Urothelium cell line (cell line): ENCODE data around the gene GRID1.

ENCODE experiments used
- DNase-seq: peaks from one replicate; pipeline ENCODE4 v3.0.0; 2011; ENCODE audit warnings: low spot score, mixed read lengths
- FAIRE-seq: peaks from 2 replicates; lab custom pipeline; 2011; peaks lifted over from hg19 to GRCh38; lab: Jason Lieb, UNC

GRID1 gene

DNA sequence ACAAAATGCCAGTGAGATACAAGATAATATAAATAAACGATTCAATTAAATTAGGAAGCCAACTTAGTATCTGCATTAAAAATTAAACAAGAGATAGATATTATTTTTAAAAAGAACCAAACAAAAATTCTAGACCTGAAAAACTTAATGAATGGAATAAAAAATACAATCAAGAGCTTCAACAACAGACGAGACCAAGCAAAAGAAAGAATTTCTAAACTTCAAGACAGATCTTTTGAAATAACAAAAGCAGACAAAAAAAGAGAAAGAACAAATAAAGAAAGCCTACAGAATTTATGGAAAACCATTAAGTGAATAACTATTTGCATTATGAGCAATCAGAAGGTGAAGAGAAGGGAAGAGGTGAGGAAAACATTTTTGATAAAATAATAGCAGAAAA, 555.2 kb downstream of the GRID1 start:
- no peak for FAIRE-seq

DNA sequence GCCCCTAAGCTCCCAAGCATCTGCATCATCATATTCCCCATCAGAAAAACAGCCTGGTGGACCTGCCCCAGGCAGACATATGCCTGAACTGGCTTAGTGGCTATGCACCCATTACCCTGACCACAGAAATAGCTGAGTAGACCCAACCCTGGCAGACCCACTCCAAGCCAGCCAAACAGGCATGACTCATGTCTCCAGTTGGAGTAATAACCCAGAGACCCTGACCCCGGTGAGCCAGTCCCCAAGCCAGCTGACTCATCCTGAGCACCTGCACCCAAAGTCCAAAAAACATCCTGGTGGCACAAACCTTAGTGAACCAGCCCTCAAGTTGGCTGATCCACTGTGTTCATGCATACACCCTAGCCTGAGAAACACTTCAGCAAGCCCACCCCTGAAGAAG, 555.9 kb downstream of the GRID1 start:
- no peak for FAIRE-seq
- DNase-seq, result no peak

More for the DNA sequence above, 555.2 kb downstream of the GRID1 start:
- no peak for DNase-seq

DNA sequence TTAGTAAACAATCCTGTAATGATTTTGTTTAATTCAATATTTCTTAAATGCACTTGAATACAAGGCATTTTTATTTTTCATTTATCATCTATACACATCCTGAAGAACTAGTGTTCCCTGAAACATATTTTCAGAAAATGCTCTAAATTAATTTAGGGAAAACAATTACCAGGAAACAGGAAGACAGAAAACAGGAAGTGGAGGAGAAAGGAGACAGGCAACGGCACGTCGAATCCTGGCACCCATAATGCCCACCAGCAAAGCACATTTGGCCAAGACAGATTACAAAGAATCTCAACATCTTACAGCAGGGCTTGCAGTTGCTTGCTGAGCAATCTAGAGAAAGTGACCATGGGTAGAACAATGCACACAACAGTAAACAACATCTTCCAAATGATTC, 571.1 kb downstream of the GRID1 start:
- FAIRE-seq (no peak), DNase-seq (no peak)

DNA sequence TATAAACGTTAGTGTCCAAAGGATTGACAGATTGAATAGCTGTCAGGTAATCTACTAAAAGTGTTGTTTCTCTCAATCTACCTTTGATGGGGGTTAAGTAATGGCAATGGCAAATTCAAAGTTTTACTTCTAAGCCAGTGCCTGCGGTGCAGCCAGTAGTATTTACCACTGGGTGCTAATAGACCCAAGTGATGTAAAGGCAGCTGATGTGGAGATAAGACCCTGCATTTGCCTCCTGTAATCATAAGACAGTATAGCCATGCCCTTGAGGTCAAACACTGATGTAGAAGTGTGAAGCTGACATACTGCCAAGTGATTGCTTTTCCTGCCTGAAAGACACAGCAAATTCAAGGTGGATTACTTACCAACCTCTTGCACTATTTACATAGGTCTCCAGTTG, 572.0 kb downstream of the GRID1 start:
- FAIRE-seq (no peak), DNase-seq (no peak)

DNA sequence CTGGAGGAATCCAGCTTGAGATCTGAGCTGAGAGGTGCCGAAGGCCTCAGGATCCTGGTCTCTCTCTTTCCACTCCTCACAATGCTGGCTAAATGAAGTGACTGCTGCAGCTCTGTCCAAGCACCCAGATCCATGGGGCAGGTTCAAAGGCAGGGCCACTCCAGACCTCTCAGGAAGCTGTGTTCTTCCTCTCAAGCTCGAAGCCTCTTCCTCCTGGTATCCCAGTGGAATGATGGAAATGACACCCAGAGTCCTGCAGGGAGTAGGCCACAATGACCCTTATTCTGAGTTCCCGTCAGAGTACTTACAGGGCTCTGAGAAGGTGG, 574.1 kb downstream of the GRID1 start:
- no peak for DNase-seq
- no peak for FAIRE-seq

DNA sequence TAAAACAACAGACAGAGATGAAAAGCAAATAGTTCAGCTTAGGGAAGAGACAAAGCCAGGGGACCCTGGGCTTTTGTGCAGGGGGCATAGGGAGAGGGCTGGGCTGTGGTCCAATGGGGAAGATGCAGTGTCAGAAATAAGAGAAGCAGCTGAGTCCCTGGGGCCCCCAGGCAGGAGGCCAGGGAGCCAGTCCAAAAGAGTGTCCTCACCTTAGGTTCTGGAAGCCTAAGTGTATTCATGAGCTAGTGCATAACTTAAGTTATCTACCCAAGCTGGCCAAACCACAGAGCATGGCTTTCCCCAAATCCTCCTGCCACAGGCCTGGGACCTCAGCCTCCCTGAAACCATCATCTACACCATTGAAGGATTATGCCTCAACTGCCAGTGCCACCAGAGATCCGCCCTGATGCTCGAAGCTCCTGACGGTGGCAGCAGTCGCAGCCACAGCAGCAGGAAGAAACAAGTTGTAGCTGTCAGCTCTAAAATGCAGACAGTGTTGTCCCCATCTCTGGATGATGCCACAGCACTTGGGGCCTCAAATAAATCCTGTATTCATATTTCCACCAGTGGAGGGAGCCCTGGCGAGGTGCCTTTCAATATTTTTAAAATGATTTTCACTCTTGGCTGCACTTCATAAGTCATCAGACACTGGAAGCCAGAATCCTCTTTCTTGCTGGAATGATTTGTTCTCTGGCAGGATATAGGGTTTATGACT, 574.6 kb downstream of the GRID1 start:
- FAIRE-seq, result no peak
- no peak for DNase-seq

DNA sequence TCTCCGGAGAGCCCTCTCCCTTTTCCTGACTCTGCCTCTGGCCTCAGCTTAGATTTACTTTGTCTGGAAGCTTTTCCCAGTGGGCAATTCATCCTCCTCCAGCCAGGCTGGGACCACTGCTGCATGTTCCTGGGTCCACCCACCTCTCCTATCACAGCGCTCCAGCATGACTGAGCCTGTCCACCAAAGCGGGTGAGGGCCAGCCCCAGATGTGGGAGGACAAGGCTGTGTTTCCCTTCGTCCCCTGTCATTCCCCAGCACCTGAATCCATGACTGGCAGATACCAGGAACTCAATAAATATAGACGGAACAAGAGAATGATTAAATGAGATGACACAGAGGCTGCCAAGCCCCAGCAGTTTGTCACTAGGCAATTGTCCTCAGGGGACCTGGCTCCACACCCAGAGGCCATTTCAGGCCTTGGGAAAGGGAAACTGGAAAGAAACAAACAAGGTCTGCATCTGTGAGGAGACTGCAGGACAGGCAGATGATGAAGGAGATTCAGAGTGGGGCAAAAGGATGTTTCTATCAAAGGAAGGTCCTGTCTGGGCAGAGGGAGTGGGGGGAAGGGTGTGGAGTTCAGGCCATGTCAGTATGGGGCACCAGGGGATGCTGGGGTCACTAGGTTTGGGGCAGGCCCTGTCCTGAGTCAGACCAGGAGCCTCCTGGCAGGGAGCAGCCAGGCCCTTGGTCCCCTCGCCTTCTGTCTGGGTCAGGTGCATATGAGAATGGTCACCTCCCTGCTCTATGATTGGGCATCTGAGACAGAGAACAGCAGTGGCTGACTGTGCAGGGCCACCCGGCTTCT, 576.4 kb downstream of the GRID1 start:
- FAIRE-seq (no peak), DNase-seq (no peak)

DNA sequence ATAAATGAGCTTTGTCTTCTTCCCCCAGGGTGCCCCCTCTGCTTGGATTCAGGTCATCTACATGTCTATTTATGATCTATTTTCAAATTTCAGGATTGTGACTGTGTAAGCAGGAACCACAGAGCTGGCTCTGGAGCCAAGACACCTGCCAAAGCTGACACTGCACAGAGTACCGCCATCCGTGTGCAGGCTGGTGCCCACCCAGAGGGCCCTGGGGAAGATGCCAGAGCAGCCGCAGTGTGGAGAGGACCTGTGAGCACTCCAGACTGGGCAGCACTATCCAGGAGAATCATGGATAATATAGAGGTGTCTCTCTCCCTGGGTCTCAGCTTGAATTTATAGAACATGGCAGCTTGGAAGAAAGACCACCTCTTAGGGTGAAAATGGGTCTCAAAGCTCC, 577.5 kb downstream of the GRID1 start:
- FAIRE-seq (no peak), DNase-seq (no peak)

DNA sequence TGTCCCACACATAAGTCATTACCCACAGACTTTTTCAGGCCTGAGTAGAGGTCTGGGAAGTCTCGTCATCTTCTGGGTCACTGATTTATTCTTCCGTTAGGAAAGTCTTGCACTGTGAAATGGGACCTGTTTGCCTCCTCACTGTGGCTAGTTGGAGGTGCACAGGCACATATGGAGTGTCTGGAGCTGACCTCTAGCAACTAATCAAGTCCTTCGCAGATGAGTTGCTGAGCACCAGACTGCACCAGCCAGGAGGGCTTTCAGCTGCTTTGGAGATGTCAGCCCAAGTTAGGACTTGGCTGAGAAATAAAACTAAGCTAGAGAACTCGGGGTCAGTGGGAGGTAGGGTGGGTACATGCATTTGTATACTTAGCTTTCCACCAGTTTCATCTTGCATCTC, 578.0 kb downstream of the GRID1 start:
- FAIRE-seq, result no peak

DNA sequence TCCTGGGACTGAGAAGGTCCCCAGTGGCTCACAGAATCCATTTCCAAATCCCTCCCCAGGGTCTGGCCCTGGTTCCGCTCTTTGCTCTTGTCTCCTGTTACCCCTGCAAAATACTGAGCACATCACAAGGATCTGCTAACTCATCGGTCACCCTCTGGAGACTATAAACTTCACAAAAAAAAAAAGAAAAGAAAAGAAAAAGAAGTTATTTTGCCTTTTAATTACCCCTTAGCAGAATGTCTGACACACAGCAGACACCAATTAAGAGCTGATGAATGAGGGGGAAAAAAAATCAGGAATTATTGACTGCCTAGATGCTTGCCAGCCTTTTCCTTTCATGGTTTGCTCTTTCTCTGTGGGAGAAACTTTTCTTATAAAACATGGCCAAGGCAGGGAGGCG, 578.7 kb downstream of the GRID1 start:
- DNase-seq (no peak), FAIRE-seq (no peak)

More for the DNA sequence above, 578.0 kb downstream of the GRID1 start:
- no peak for DNase-seq

DNA sequence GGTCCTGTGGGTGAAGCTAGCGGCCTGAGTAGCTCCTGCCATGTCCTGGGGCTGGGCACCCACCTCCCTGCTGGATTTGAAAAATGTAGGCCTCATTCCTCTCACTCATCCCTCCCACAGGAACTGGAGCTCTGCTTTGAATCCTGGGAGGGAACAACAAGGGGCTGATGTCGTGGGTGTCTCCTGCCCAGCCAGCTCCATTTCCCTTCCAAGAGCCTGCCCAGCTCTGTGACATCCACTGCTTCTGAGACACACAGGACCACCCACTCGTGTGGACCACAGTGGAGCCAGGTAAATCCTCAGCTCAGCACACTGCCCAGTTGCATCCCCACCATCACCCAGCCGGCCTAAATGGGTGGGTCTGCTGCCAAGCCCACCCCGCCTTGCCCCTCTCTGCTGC, 579.2 kb downstream of the GRID1 start:
- no peak for DNase-seq
- no peak for FAIRE-seq

DNA sequence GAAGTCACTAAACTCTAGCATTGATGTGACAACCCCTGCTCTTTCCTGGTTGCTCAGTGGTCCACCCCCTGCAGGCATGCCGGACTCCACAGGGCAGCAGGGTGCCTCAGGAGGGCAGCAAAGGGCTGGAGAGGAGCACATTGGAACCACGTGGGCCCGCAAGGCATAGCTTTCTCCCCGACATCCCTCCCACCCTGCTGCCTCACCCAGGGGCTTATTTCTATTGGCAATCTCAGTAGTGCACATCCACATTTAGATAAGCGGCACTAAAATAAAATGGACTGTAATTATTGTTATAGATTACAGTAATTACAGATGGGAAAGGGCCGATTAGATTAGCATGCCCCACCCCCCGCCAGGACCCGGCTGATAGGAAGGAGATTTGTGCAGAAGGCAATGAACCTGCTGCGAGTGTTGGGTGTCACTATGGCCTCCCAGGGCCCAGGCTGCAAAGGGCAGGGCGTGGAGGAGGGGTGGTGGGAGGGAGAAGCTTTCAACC, 580.1 kb downstream of the GRID1 start:
- no peak for FAIRE-seq
- DNase-seq, result no peak

DNA sequence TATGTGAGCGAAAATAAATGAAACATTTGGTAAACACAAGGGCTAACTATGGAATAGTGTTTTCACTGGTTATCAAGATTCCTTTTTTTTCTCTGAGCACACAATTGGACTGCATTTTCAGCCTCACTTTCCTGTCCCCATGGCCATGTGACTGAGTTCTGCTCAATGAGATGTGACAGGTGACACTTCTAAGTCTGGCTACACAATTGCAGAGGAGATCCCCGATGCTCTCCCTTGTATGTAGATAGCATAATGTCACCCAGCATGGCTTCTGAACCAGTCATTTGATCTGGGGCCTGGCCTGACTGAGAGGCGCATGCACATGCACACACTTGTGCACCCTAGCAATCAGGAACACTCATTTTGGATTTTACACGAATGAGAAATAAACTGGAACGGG, 581.8 kb downstream of the GRID1 start:
- FAIRE-seq (no peak), DNase-seq (no peak)

DNA sequence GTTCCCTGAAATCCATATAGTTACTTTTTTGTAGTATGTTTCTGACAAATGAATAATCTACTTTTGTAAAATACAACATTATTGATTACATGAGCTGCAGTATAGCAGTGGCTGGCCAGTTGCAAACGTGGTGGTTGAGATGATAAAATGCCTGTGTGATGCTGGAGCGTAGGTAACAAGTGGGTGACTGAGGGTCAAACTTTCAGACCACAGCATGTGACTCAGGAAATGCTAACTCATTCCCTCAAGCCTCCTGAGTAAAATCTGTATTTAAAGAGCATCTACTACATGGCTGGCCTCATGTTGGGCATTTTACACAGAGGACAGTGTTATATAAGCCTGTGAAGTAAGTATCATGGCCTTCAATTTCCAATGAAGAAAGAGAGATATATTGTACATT, 585.2 kb downstream of the GRID1 start:
- no peak for FAIRE-seq
- DNase-seq, result no peak

DNA sequence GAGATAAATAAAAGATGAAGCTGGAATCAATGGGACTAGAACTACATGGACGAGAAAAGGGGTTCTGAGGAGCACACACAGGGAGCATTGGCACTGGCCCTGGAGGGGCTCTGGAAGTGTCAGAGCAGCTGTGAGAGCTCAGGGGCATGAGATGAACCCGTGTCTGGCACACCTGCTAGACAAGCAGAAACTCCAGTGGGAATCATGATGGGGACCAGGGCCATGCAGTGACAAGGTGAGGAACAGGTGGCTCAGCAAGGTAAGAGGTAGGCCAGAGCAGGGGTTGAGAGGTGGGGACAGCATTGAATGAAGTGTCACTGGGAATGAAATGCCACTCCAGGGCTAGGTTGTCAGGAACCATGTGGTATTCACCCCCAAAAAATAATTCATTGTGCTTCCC, 588.5 kb downstream of the GRID1 start:
- FAIRE-seq (no peak), DNase-seq (no peak)

DNA sequence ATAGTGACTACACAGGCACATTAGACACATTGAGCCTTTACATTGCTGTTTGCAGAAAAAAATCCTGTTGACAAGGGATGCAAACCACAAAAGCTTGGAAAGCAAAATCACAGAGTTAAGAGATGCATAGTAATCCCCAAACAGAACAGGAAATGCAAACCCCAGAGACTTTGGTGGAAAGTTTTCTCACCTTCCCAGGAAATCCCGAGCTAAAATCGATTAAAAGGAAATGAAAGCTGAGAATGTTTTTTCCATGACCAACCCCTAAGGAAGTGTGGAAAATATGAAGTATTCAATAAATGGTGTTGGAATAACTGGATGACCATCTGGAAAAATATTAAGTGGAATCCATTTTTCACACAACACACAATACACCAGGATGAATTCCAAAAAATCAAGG, 598.7 kb downstream of the GRID1 start:
- DNase-seq (no peak), FAIRE-seq (no peak)

DNA sequence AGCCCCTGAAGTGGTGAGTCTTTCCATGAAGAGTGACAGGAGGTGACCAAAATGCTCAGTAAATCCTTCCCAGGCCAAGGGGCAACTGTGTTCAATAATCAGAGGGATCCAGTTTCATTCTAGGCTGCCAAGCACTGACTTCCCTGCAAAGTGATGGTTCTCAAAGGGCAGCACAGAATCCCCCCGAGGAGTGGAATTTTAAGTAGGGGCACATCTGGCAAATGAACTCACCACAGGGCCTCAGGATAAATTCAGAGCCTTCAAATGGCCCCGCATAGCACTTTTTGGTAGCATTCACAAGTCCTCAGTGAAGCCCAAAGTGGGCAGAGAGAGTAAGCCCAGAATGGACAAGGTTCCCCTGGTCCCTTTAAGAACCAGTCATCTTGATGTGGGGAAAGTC, 602.5 kb downstream of the GRID1 start:
- DNase-seq (no peak), FAIRE-seq (no peak)

DNA sequence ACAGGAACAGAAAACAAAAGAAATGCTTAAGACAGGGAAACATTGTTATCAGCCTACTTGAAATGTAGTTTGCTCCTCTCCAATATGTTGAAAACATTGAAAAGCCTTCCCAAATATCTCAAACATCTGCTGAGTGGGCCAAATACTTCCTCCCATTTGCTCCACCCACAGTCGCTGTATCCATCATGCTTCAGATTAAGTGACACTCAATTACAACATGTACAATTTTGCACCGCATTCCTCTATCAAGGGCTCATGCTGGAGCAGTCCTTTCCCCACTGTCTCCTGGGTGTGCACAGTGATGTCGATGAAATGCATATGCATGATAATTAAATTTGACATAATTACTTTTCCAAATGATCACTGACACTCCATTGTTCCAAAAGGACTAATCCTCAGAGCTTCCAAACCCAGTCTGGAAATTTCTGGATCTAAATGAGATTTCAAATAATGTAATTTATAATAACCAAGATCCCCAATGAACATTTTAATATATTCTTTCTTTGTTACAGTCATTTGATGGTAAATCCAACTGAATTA, 604.6 kb downstream of the GRID1 start:
- DNase-seq, result no peak

DNA sequence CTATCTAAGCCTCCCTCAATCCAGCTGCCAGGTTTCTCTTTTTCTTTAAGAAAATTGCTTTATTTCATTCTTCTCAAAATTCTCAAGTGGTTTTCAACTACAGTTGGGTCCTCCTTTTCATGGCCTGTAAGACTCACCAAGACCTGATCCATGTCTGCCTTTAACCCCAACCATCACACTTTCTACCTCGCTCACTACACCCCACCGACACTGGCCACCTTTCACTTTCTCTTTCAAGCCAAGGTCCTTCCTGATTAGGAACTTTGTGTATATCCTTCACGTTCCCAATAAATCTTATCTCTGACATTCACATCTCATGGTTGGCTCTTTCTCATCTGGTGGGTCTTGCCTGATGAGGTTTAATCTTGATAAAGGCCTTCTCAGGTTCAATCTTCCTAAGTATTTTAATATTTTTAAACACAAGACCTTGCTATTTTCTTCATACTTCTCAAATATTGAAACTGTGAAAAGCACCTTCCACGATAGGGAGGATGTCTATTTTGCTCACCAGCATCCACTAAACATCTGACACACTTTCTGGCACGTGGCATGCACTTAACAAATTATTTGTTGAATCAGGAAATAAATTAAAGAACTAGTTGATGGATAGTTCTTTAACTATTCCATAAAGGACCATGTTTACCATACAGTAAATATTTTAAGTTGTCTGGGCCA, 624.8 kb downstream of the GRID1 start:
- no peak for FAIRE-seq
- DNase-seq, result no peak

More for the DNA sequence above, 604.6 kb downstream of the GRID1 start:
- no peak for FAIRE-seq

DNA sequence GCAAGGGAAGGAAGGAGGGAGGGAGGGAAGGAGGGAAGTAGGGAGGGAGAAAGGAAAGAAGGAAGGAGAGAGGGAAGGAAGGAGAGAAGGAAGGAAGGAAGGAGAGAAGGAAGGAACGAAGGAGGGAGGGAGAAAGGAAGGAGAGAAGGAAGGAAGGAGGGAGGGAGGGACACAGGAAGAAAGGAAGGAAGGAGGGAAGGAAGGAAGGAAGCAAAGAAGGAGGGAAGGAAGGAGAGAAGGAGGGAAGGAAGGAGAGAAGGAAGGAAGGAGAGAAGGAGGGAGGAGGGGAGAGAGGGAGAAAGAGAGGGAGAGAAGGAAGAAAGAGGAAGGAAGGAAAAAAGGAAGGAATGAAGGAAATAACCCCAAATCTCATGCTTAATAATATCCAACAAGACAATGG, 630.6 kb downstream of the GRID1 start:
- DNase-seq, result no peak

DNA sequence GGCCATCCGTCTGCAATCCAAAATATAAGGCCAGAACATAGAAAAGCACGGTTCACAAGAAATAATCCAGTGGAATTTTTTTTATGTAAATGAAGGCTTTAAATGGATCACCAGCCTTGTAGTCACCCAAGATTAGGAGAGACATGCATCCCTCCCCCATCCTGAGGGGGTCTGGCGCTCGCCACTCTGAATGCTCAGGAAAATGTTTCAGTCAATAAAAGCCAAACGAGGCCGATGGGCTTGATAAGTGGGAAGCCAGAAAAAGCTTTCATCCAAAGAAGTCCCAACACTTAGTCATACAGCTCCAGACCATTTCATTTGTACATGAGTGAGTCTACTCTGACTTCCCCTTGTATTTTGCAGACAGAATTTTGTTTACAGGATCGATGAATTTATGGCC, 631.8 kb downstream of the GRID1 start:
- FAIRE-seq (no peak), DNase-seq (no peak)

More for the DNA sequence above, 630.6 kb downstream of the GRID1 start:
- no peak for FAIRE-seq

DNA sequence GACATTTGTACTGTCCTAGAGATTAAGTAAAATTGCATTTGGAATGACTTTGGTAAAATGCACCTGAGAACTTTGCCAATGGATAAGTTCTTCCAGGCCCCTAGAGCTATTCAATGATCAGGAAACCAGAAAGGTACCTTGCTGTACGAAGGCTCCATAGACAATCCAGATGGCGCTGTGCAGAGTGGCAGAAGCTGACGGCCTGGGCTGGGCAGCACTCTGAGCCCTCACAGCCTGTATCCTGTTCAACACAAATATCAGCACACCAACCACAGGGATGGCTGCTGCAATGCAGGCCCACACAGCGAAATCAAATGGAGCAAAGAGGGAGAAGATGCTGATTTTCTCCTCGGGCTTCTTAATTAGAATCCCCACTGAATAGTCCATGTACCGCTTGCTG, 642.4 kb downstream of the GRID1 start:
- no peak for FAIRE-seq
- no peak for DNase-seq
